Endometrium (tissue), 2 donors: ENCODE results near the gene PLEKHA8.

Experiments
- FAIRE-seq: peaks from 2 replicates; lab custom pipeline; 2012; peaks lifted over from hg19 to GRCh38; lab: Jason Lieb, UNC
- donor health status: control.
- donor health status: control.

The PLEKHA8 gene

GRCh38 chr7:30112103-30112713 lies 84.0 kb downstream of the PLEKHA8 start:
- no peak for FAIRE-seq

- no peak for FAIRE-seq
These were observed 84.9 kb downstream of the PLEKHA8 start for GRCh38 chr7:30113144-30113543.

GRCh38 chr7:30114536-30115238 lies 86.5 kb downstream of the PLEKHA8 start:
- no peak for FAIRE-seq

GRCh38 chr7:30115709-30116297 lies 87.6 kb downstream of the PLEKHA8 start:
- no peak for FAIRE-seq

GRCh38 chr7:30116771-30117170 lies 88.6 kb downstream of the PLEKHA8 start:
- no peak for FAIRE-seq

GRCh38 chr7:30117896-30118295 lies 89.7 kb downstream of the PLEKHA8 start:
- no peak for FAIRE-seq

GRCh38 chr7:30119890-30120577 lies 91.8 kb downstream of the PLEKHA8 start:
- no peak for FAIRE-seq

- FAIRE-seq: no peak
These were observed 105.8 kb downstream of the PLEKHA8 start for GRCh38 chr7:30133736-30134610.

- FAIRE-seq: no peak
These were observed 106.5 kb downstream of the PLEKHA8 start, which contains the start of gene MTURN for GRCh38 chr7:30134611-30135300. Gene MTURN, plus strand, starts transcription at chr7:30134986. Its CDS starts 151 bp downstream, at chr7:30135137.

GRCh38 chr7:30135301-30136116 lies 107.3 kb downstream of the PLEKHA8 start:
- no peak for FAIRE-seq

- FAIRE-seq: no peak
These were observed 108.0 kb downstream of the PLEKHA8 start for GRCh38 chr7:30136117-30136731.

GRCh38 chr7:30136743-30137485 lies 108.7 kb downstream of the PLEKHA8 start:
- FAIRE-seq: no peak

GRCh38 chr7:30139836-30140384 lies 111.7 kb downstream of the PLEKHA8 start:
- no peak for FAIRE-seq

GRCh38 chr7:30140456-30140855 lies 112.2 kb downstream of the PLEKHA8 start:
- no peak for FAIRE-seq

GRCh38 chr7:30142710-30143109 lies 114.5 kb downstream of the PLEKHA8 start:
- no peak for FAIRE-seq

GRCh38 chr7:30143748-30144251 lies 115.6 kb downstream of the PLEKHA8 start:
- no peak for FAIRE-seq

GRCh38 chr7:30144657-30145306 lies 116.6 kb downstream of the PLEKHA8 start:
- no peak for FAIRE-seq

GRCh38 chr7:30145426-30145970 lies 117.3 kb downstream of the PLEKHA8 start:
- no peak for FAIRE-seq
